CD4-positive, alpha-beta memory T cell (primary cell): ENCODE measurements around the gene EMC10. TPM values are rescaled to one million over a fixed set of nuclear protein-coding genes. Genes with fewer than 3 reads are reported as not detected.
A peak's percentile ranks its signal among the peaks of the same experiment; 100 is the strongest.

Experiments used
- CTCF ChIA-PET: fragments of 350-600 bp; sonication (Branson Sonifier 250); formaldehyde crosslinking; loops from one replicate; lab custom pipeline; 2021; ENCODE audit warnings: inconsistent platforms; ENCODE audit not compliant: partially characterized antibody; lab: Charles Lee
- POLR2A ChIA-PET: fragments of 350-600 bp; sonication (Branson Sonifier 250); formaldehyde crosslinking; loops from one replicate; lab custom pipeline; 2021; ENCODE audit not compliant: partially characterized antibody; lab: Charles Lee
- DNase-seq, 5 donors: peaks; one replicate each; pipeline versions ENCODE4 v3.0.0 to v3.0.0-alpha.2; 2020 to 2022; ENCODE audit warnings: mixed read lengths in 1 of 5
- H3K27ac ChIP-seq: one replicate; pipeline ENCODE4 v1.7.0; 2013; ENCODE audit warnings: low read depth, low read length
- H3K27me3 ChIP-seq: 2 replicates; pipeline ENCODE4 v1.7.0; 2013; ENCODE audit warnings: mild to moderate bottlenecking, low read length, moderate library complexity; ENCODE audit not compliant: insufficient read depth
- H3K36me3 ChIP-seq: 2 replicates; pipeline ENCODE4 v1.7.0; 2013; ENCODE audit warnings: mild to moderate bottlenecking, low read length, moderate library complexity; ENCODE audit not compliant: insufficient read depth
- H3K4me1 ChIP-seq: 2 replicates; pipeline ENCODE4 v1.7.0; 2013; ENCODE audit warnings: mild to moderate bottlenecking, low read length, moderate library complexity; ENCODE audit not compliant: insufficient read depth
- H3K4me3 ChIP-seq, 2 donors: one replicate each; pipeline ENCODE4 v1.7.0; 2013; ENCODE audit warnings: low read length in 2 of 2, mild to moderate bottlenecking in 1 of 2
- H3K9me3 ChIP-seq, 2 donors: one replicate each; pipeline ENCODE4 v1.7.0; 2013; ENCODE audit warnings: low read length in 2 of 2, control low read depth in 1 of 2; ENCODE audit not compliant: control insufficient read depth in 1 of 2
- H3K27ac Mint-ChIP-seq, 7 donors: one replicate each; pipeline ENCODE4 v1.8.0; 2020 to 2021; ENCODE audit warnings: mixed read lengths in 7 of 7, mild to moderate bottlenecking in 6 of 7, inconsistent platforms in 3 of 7, moderate library complexity in 3 of 7
- H3K27me3 Mint-ChIP-seq, 2 donors: one replicate each; pipeline ENCODE4 v1.8.0; 2020 to 2021; ENCODE audit warnings: mixed read lengths in 2 of 2
- H3K36me3 Mint-ChIP-seq, 2 donors: one replicate each; pipeline ENCODE4 v1.8.0; 2020 to 2021; ENCODE audit warnings: mixed read lengths in 2 of 2, inconsistent platforms in 1 of 2, mild to moderate bottlenecking in 1 of 2
- H3K4me1 Mint-ChIP-seq, 4 donors: one replicate each; pipeline ENCODE4 v1.8.0; 2020 to 2021; ENCODE audit warnings: mixed read lengths in 4 of 4, mild to moderate bottlenecking in 1 of 4
- H3K4me3 Mint-ChIP-seq, 8 donors: one replicate each; pipeline ENCODE4 v1.8.0; 2020 to 2021; ENCODE audit warnings: mixed read lengths in 8 of 8, mild to moderate bottlenecking in 7 of 8, moderate library complexity in 6 of 8, inconsistent platforms in 3 of 8
- H3K9me3 Mint-ChIP-seq, 8 donors: one replicate each; pipeline ENCODE4 v1.8.0; 2020 to 2021; ENCODE audit warnings: mixed read lengths in 8 of 8, mild to moderate bottlenecking in 5 of 8, inconsistent platforms in 3 of 8, moderate library complexity in 1 of 8
- intact Hi-C: fragments of 100-400 bp; cut with micrococcal nuclease; formaldehyde crosslinking; loops from one replicate; pipeline ENCODE4 v1.15.1; 2023
- polyA plus RNA-seq, 2 donors: library from polyadenylated mRNA; unstranded; fragments of 300-500 nt; fragmentation: Illumina TruSeq; gene quantifications; one replicate each; pipeline ENCODE4 v1.2.3, GENCODE V29; 2021
- total RNA-seq, 2 experiments: library from RNA; stranded (reverse); gene quantifications; one replicate each; pipeline ENCODE4 v1.2.3, GENCODE V29; 2021

EMC10 gene
- total and polyA plus RNA-seq, 4 experiments from 2014 or later, result 7.8 to 92.6 (median 46.9) TPM

DNA sequence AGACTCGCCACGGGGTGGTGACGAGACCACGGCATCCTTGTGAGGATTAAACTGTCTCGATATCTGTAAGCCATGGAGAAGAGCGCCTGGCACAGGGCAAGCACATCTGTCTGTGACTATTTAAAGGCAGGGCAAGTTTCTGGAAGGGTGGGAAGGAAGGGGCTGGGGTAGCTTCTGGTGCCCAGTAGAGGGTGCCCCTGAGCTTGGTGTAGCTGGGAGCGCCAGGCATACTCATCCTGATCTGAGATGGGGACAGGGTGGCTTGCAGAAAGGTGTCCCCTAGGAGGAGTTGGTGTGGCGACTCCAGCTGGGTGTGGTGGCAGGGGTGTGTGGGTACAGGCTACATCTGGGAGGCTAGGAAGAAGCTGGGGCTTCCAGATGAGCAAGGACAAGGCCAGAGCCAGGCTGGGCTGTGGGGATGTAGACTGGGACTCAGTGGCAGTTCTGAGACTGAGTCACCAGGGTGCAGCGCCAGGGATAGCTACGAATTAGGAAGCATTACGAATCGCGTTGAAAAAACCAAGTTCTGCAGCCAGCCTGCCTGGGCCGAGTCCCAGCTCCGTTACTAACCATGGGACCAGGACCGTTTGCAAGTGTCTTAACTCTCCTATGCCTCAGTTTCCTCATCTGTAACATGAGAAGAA lies 60.5 kb downstream of the EMC10 start:
- Histone ChIP-seq H3K36me3 (no peaks in the 10 kb centered on the region), H3K4me1 (no peaks in the 10 kb centered on the region), H3K9me3 (no peaks in the 10 kb centered on the region), H3K4me3 (no peak overlapping the region), H3K27ac (no peak overlapping the region), H3K27me3 (peaks cover 5% of the 10 kb centered on the region)
- intact Hi-C loops, result loop anchor here (1.0 kb wide), 1 partner anchor 386 kb away; no protein-coding TSS in a partner anchor
- Mint-ChIP-seq H3K27ac (no peak overlapping the region), H3K4me1 (no peaks in the 10 kb centered on the region), H3K4me3 (no peak overlapping the region), H3K9me3 (peaks cover 0 to 17% (median 13%) of the 10 kb centered on the region in 8 donors), H3K27me3 (peaks cover 15 to 28% of the 10 kb centered on the region in 2 donors), H3K36me3 (no peaks in the 10 kb centered on the region)
- ChIA-PET POLR2A (no interaction called here), CTCF (interaction anchor here (1.2 to 2.7 kb wide), 4 partner anchors 18 to 385 kb away, joined by 3 to 19 read pairs (median 10); no protein-coding TSS in a partner anchor)
- DNase-seq, result no peak

DNA sequence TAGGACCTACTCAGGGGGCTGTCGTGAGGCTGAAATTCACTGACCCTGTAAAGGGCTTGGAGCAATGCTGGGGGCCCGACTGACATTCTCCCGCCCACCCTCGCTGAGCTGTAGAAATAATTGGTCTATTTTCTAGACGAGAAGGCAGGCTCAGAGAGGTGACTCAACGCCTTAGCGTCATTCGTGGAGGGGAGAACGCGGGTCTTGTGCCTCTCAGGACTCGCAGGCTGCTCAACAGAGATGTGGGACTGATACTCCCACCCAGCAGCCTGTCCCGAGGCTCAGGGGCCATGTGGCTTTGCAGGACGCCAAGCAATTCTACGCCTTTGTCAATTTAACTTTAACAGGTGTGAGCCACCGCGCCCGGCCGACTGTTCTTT lies 61.0 kb downstream of the EMC10 start:
- Mint-ChIP-seq H3K4me3 (no peak overlapping the region), H3K4me1 (no peaks in the 10 kb centered on the region), H3K36me3 (no peaks in the 10 kb centered on the region), H3K27ac (no peak overlapping the region), H3K27me3 (peaks cover 14 to 28% of the 10 kb centered on the region in 2 donors), H3K9me3 (peaks cover 0 to 15% (median 12%) of the 10 kb centered on the region in 8 donors)
- Histone ChIP-seq H3K27me3 (peaks cover 4% of the 10 kb centered on the region), H3K9me3 (no peaks in the 10 kb centered on the region), H3K4me3 (no peak overlapping the region), H3K36me3 (no peaks in the 10 kb centered on the region), H3K4me1 (no peaks in the 10 kb centered on the region), H3K27ac (no peak overlapping the region)
- CTCF ChIA-PET, result interaction anchor here (1.1 to 2.7 kb wide), 7 partner anchors 18 to 385 kb away, joined by 3 to 19 read pairs (median 3); no protein-coding TSS in a partner anchor
- intact Hi-C loops, result loop anchor here (1.0 kb wide), 1 partner anchor 385 kb away; no protein-coding TSS in a partner anchor
- POLR2A ChIA-PET, result no interaction called here
- DNase-seq, result no peak

DNA sequence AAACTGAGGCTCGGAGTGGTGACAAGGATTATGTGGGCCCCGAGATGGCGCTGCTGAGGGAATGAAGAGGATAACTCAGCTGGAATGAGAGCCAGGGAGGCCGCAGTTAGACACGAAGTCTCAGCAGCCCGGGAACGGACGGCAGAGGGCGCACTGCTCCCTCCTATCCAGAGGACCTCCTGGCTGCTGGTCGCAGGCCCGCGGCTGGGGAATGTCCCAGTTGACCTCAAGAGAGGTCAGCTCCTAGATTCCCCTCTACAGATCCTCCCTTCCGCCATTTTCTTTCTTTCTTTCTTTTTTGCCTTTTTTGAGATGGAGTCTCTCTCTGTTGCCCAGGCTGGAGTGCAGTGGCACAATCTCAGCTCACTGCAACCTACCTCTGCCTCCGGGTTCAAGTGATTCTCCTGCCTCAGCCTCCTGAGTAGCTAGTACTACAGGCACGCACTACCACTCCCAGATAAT lies 61.5 kb downstream of the EMC10 start:
- Histone ChIP-seq H3K27me3 (no peaks in the 10 kb centered on the region), H3K36me3 (no peaks in the 10 kb centered on the region), H3K9me3 (no peaks in the 10 kb centered on the region), H3K4me3 (no peak overlapping the region), H3K4me1 (no peaks in the 10 kb centered on the region), H3K27ac (no peak overlapping the region)
- no peak overlapping the region for H3K4me3 Mint-ChIP-seq
- peaks cover 0 to 10% (median 8%) of the 10 kb centered on the region in 8 donors for H3K9me3 Mint-ChIP-seq
- no peaks in the 10 kb centered on the region for H3K4me1 Mint-ChIP-seq
- peaks cover 11 to 23% of the 10 kb centered on the region in 2 donors for H3K27me3 Mint-ChIP-seq
- H3K27ac Mint-ChIP-seq, result no peak overlapping the region
- ChIA-PET CTCF (interaction anchor here (0.8 to 2.7 kb wide), 11 partner anchors 10 to 384 kb away, joined by 3 to 19 read pairs (median 5); no protein-coding TSS in a partner anchor), POLR2A (no interaction called here)
- peak in 4 of 5 donors; percentile 26 to 35 (median 30) for DNase-seq
- intact Hi-C loops, result loop anchor here (1.0 kb wide), 1 partner anchor 385 kb away; no protein-coding TSS in a partner anchor
- no peaks in the 10 kb centered on the region for H3K36me3 Mint-ChIP-seq

Other genes starting within 250 kb of the EMC10 start
- gene KCNC3, start 147.1 kb upstream of the EMC10 start, total RNA-seq, result 1 to 10 TPM; 1.6 to 1.7 TPM
- not detected for gene KCNC3, start 147.1 kb upstream of the EMC10 start, polyA plus RNA-seq
- gene NAPSA, start 110.9 kb upstream of the EMC10 start, total RNA-seq, result 1 to 10 TPM; 4.8 to 6.6 TPM
- gene NAPSA, start 110.9 kb upstream of the EMC10 start, polyA plus RNA-seq, result under 1 TPM; 0.57 to 0.61 TPM
- 100 to 1,000 TPM; 103 to 109 TPM for gene NR1H2, start 100.0 kb upstream of the EMC10 start, total RNA-seq
- gene NR1H2, start 100.0 kb upstream of the EMC10 start, polyA plus RNA-seq, result 10 to 100 TPM; 86.9 to 88.0 TPM
- 10 to 100 TPM; 40.4 to 41.1 TPM for gene POLD1, start 92.2 kb upstream of the EMC10 start, total RNA-seq
- gene POLD1, start 92.2 kb upstream of the EMC10 start, polyA plus RNA-seq, result 10 to 100 TPM; 29.3 to 30.7 TPM
- not detected for gene SPIB, start 57.6 kb upstream of the EMC10 start, total RNA-seq
- gene SPIB, start 57.6 kb upstream of the EMC10 start, polyA plus RNA-seq, result 1 to 10 TPM in 1 of 2 donors, not detected in 1; 1.9 TPM
- gene MYBPC2, start 43.6 kb upstream of the EMC10 start, total RNA-seq, result not detected
- under 1 TPM in 1 of 2 donors, not detected in 1; 0.10 TPM for gene MYBPC2, start 43.6 kb upstream of the EMC10 start, polyA plus RNA-seq
- under 1 TPM in 1 of 2 experiments, not detected in 1; 0.61 TPM for gene GARIN5A, start 341 bp downstream of the EMC10 start, total RNA-seq
- under 1 TPM; 0.39 to 0.44 TPM for gene GARIN5A, start 341 bp downstream of the EMC10 start, polyA plus RNA-seq
- 10 to 100 TPM; 29.5 to 35.8 TPM for gene JOSD2, start 34.7 kb downstream of the EMC10 start, total RNA-seq
- gene JOSD2, start 34.7 kb downstream of the EMC10 start, polyA plus RNA-seq, result 10 to 100 TPM; 22.4 to 28.0 TPM
- not detected for gene ASPDH, start 37.4 kb downstream of the EMC10 start, total RNA-seq
- gene ASPDH, start 37.4 kb downstream of the EMC10 start, polyA plus RNA-seq, result not detected
- not detected for gene LRRC4B, start 91.9 kb downstream of the EMC10 start, total RNA-seq
- under 1 TPM in 1 of 2 donors, not detected in 1; 0.08 TPM for gene LRRC4B, start 91.9 kb downstream of the EMC10 start, polyA plus RNA-seq
- not detected for gene SYT3, start 163.4 kb downstream of the EMC10 start, total RNA-seq
- under 1 TPM in 1 of 2 donors, not detected in 1; 0.09 TPM for gene SYT3, start 163.4 kb downstream of the EMC10 start, polyA plus RNA-seq
- gene C19orf81, start 172.9 kb downstream of the EMC10 start, total RNA-seq, result not detected
- gene C19orf81, start 172.9 kb downstream of the EMC10 start, polyA plus RNA-seq, result not detected
- not detected for gene SHANK1, start 243.3 kb downstream of the EMC10 start, total RNA-seq
- gene SHANK1, start 243.3 kb downstream of the EMC10 start, polyA plus RNA-seq, result not detected
- gene CLEC11A, start 246.9 kb downstream of the EMC10 start, total RNA-seq, result 1 to 10 TPM in 1 of 2 experiments, under 1 TPM in 1; 0.78 to 1.2 TPM
- gene CLEC11A, start 246.9 kb downstream of the EMC10 start, polyA plus RNA-seq, result under 1 TPM; 0.47 to 0.57 TPM